ENCODE data around the gene SLC34A1. TPM values are rescaled to one million over a fixed set of nuclear protein-coding genes. Genes with fewer than 3 reads are reported as not detected.

SLC34A1 gene
- total RNA-seq, 3 donors from 2014 or later, result not detected

DNA sequence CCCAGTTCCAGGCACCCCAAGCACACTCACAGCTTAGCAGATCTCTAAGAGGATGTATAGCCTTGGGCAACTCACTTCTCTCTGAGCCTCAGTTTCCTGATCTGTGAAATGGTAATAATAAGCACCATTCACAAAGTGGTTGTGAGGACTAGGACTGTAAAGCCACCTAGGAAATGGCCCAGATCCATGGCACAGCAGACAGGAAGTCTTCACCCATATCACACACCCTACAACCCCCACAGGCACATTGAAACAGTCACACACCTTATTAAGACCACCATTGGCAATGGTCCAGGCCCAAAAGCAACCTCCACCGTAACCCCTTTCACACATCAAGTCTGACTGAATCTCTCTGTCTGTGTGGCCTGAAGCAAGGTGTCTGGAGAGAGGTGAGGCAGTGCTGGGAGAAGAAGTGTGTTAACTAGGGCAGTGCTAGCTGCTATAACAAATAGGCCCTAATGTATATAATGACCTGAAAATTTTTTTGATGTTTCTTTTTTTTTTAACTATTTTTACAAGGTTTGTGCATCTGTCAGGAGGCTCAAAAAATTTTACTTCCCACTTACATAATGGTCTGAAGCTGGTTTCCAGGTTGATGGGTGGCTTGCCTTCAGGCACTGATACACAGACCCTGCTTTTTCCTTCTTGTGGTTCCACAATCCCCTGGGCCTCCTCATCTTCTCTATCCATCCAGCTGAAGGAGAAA, 28.9 kb upstream of the SLC34A1 start:
- no peaks in the 10 kb centered on the region for H3K9me3 ChIP-seq
- no peak for ATAC-seq
- peak in 1 of 3 donors; percentile 14 for DNase-seq
- peaks cover 5% of the 10 kb centered on the region for H3K36me3 ChIP-seq (ENCODE audit: low read depth)
- TF ChIP-seq, protein P1, sequence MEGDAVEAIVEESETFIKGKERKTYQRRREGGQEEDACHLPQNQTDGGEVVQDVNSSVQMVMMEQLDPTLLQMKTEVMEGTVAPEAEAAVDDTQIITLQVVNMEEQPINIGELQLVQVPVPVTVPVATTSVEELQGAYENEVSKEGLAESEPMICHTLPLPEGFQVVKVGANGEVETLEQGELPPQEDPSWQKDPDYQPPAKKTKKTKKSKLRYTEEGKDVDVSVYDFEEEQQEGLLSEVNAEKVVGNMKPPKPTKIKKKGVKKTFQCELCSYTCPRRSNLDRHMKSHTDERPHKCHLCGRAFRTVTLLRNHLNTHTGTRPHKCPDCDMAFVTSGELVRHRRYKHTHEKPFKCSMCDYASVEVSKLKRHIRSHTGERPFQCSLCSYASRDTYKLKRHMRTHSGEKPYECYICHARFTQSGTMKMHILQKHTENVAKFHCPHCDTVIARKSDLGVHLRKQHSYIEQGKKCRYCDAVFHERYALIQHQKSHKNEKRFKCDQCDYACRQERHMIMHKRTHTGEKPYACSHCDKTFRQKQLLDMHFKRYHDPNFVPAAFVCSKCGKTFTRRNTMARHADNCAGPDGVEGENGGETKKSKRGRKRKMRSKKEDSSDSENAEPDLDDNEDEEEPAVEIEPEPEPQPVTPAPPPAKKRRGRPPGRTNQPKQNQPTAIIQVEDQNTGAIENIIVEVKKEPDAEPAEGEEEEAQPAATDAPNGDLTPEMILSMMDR (IDR thresholded peaks at IDR 0.05), result no peak
- intact Hi-C loops (cut with DNase I, micrococcal nuclease), result no loop called here
- peaks cover 29% of the 10 kb centered on the region for H3K4me1 ChIP-seq (ENCODE audit: low read depth)
- no peak overlapping the region for H3K4me3 ChIP-seq

DNA sequence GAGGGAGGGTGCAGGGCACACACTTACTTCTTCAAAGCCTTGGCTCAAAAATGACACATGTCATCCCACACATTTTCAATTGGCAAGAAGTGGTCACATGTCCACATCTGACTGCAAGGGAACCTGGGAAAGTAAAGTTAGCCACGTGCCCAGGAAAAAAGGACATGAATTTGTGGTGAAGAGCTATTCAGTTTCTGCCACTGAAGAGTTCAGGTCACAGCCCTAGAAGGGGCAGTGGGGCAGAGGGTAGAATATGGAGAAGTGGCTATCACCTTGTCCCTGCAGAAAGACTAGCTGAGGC, 28.4 kb upstream of the SLC34A1 start:
- Histone ChIP-seq H3K36me3 (ENCODE audit: low read depth) (peaks cover 5% of the 10 kb centered on the region), H3K9me3 (no peaks in the 10 kb centered on the region), H3K4me3 (no peak overlapping the region), H3K4me1 (ENCODE audit: low read depth) (peaks cover 24% of the 10 kb centered on the region)
- TF ChIP-seq, protein P1 (IDR thresholded peaks at IDR 0.05), result no peak
- ATAC-seq (no peak), DNase-seq (no peak)
- intact Hi-C loops (cut with DNase I, micrococcal nuclease), result no loop called here

DNA sequence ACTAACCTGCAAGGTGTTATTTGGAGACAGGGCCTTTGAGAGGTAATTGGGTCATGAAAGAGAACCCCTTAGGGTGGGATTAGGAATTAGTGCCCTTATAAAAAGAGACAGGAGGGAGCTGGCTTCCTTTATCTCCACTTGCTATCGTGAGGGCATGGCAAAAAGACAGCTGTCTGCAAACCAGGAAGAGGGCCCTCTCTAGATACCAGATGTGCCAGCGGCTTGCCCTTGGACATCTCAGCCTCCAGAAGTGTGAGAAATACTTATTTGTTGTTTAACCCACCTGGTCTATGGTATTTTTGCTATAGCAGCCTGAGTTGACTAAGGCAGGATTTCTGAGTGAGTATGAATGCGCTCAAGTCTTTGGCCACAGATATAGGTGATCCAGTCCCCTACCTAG, 27.5 kb upstream of the SLC34A1 start:
- ATAC-seq (no peak), DNase-seq (peak in 2 of 3 donors; percentile 3 to 19)
- Histone ChIP-seq H3K36me3 (ENCODE audit: low read depth) (peaks cover 2% of the 10 kb centered on the region), H3K4me1 (ENCODE audit: low read depth) (peaks cover 22% of the 10 kb centered on the region), H3K4me3 (no peak overlapping the region), H3K9me3 (no peaks in the 10 kb centered on the region)
- TF ChIP-seq, protein P1 (IDR thresholded peaks at IDR 0.05), result no peak
- intact Hi-C loops (cut with DNase I, micrococcal nuclease), result no loop called here

DNA sequence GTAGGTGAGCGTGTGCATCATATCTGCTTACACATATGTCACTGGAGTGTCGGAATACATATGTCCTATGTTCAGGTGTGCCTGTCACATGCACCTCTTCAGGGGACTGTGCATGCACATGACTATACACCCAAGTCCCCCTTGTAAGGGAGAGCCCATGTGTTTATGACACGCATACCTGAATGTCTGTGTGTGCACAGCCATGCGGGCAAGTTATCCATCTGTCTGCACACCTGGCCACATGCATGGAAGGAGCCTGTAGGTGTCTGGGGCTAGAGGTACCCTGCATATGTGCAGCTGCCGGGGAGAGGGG, 27.1 kb upstream of the SLC34A1 start:
- H3K4me1 ChIP-seq (ENCODE audit: low read depth), result peaks cover 19% of the 10 kb centered on the region
- intact Hi-C loops (cut with DNase I, micrococcal nuclease), result no loop called here

DNA sequence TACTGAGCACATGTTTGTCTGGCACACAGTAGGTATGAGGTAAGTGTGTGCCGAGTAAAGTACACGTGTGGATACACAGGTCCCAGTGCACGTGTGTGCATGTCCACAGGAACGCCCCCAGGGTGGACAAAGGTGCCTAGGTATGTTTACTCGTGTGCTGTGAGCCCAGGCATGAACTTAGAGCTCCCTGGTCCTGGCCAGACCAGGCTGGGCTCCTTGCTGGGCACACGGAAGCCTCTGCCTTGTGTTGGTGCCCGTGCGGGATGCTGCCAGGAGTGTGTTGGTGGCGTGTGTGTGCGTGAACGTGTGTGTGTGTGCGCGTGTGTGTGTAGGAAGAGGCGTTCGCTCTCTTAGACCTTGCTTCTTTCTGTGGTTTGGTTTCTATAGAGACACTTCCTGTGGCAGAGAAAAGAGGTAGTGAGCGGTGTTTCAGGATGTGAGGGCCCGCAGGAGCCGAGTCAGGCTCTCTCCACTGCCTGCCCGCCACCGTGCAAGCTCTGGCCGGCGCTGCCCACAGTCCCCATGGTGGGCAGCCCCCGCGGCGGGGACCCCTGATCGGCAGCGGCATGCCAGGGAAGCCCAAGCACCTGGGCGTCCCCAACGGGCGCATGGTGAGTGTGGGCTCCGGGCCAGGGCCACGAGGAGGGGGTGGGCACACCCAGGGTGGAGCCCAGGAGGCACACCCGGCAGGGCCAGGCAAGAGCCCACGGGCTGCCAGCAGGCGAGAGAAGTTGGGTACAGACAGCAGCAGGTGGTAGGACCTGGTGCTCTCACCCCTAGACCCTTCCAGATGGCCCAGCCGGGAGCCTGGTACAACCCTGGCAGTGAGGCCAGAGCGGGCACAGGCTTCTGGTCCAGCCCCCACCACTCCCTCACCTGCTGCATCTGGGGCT, 26.5 kb upstream of the SLC34A1 start, which contains the start of gene RGS14:
TSS of gene RGS14 (plus strand) at position 466 of the 893 bp plus-strand sequence. CDS start at position 567, 101 bp downstream.
- Histone ChIP-seq H3K36me3 (ENCODE audit: low read depth) (no peaks in the 10 kb centered on the region), H3K9me3 (no peaks in the 10 kb centered on the region), H3K4me3 (no peak within 1 kb of the TSS), H3K4me1 (ENCODE audit: low read depth) (peaks cover 24% of the 10 kb centered on the region)
- TF ChIP-seq, protein P1 (IDR thresholded peaks at IDR 0.05), result no peak
- intact Hi-C loops (cut with DNase I, micrococcal nuclease), result no loop called here
- DNase-seq (peak; percentile 58 to 82 (median 80)), ATAC-seq (peak; percentile 87)

More for the DNA sequence above, 27.1 kb upstream of the SLC34A1 start:
- TF ChIP-seq, protein P1 (IDR thresholded peaks at IDR 0.05), result no peak
- ATAC-seq (peak; percentile 4), DNase-seq (no peak)
- Histone ChIP-seq H3K4me3 (no peak overlapping the region), H3K9me3 (no peaks in the 10 kb centered on the region), H3K36me3 (ENCODE audit: low read depth) (no peaks in the 10 kb centered on the region)

Measured in mucosa of descending colon (tissue), 3 donors.